HG02852 (cell line): ENCODE data around the gene ITGB1.
"Not testable (repeated sequence)": the region's sequence is repeated elsewhere in the genome, so short reads cannot be mapped to it uniquely, and the experiment has no call there.

ENCODE experiments used
- ATAC-seq: cut with Tn5 transposase; IDR thresholded peaks from one replicate; pipeline ENCODE4 v1.9.1; 2021; ENCODE audit warnings: mild to moderate bottlenecking, moderate library complexity; ENCODE audit not compliant: unreplicated experiment

ITGB1 gene

DNA sequence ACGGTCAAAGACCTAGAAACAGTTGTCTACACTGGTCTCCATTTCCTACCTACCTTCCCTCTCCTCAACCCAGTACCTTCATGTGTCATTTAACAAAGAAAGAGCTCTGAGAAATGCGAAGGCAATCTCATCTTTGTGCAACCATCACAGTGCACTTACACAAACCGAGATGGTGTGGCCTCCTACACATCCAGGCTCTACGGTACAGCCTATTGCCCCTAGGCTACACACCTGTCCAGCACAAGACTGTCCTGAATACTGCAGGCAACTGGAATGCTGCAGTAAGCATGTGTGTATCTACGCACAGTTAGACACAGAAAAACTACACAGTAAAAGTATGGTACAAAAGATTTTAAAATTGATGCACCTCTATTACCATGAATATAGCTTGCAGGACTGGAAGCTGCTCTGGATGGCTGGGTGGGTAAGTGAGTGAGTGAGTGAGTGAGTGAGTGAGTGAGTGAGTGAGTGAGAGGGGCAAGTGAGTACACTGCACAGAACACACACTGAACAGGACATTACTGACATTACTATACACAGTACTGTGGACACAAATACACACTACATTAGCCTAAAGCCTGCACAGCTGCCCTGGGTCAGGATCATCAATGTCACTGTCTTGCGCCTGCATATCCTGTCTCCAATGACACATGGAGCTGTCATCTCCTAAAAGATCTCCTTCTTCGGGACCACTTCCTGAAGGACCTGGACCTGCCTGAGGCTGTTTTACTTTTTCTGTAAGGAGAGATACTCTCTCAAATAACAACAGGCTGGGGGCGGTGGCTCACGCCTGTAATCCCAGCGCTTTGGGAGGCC lies 18.5 kb downstream of the ITGB1 start:
- no peak for ATAC-seq

DNA sequence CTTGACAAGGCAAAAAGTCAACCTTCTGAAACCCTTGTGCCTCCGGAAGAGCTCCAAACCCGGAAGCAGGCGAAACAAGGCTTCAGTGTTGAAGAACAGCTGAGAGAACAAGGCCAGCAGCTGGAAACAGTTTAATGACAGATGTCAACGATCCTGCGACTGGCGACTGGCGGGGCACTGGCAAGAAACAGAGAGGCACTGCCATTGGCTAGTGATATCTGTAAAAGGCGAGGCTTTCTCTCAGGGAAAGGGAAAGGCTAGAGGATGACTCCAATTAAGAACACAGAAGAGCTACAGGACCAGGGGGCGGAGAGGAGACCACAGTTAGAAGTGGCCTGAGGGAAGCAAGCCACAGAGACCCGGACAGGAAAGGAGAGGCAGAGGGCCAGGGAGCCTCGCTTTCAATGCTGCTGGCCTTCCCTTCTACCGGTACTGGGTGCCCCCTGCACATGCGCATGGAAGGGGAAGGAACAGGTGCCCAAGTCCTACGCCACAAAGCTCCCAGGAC lies 19.4 kb downstream of the ITGB1 start:
- ATAC-seq, result no peak

DNA sequence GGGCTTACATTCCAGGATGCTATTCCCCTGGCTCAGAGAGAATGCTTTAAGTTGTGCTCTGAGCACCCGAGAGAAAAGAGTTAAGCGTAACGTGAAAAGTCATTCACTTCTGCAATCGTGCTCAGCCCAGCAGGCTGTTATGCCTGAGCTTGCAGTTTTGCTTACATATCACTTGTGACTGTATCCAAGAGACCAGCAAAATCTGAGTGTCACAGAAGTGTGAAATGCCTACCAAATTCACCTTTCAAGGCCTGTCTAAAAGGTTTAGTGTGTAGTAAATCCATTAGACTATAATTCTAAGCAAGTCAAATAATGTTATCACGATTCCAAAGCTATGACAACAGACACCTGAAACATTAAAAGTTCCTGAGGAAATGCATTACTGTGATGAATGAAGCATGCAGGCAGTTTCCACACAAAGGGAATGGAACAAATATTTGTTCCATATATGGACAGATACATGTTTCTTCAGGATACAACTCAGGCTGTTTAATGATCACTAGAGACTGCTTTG lies 20.1 kb downstream of the ITGB1 start:
- no peak for ATAC-seq

- no peak for ATAC-seq
These were observed 25.8 kb downstream of the ITGB1 start for GRCh38 chr10:32932225-32932729.

- ATAC-seq, result no peak
These were observed 26.4 kb downstream of the ITGB1 start for GRCh38 chr10:32931593-32931992.

- no peak for ATAC-seq
These were observed 28.0 kb downstream of the ITGB1 start for GRCh38 chr10:32930036-32930435.

DNA sequence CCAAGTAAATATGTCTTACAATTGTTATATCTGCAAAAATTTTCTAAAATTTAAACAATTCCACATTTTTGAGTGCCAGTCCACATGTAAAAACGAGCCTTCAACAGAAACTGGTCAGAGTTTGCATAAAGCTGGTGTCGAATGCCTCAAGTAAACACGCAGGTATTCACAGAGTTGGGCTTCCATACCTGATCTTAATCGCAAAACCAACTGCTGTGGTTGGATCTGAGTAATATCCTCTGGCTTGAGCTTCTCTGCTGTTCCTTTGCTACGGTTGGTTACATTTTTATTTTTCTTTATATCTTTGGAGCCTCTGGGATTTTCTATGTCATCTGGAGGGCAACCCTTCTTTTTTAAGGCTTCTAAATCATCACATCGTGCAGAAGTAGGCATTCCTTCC lies 28.4 kb downstream of the ITGB1 start:
- ATAC-seq, result no peak

GRCh38 chr10:32927750-32928149 lies 30.3 kb downstream of the ITGB1 start:
- no peak for ATAC-seq

- ATAC-seq, result no peak
These were observed 34.2 kb downstream of the ITGB1 start for GRCh38 chr10:32923849-32924248.

DNA sequence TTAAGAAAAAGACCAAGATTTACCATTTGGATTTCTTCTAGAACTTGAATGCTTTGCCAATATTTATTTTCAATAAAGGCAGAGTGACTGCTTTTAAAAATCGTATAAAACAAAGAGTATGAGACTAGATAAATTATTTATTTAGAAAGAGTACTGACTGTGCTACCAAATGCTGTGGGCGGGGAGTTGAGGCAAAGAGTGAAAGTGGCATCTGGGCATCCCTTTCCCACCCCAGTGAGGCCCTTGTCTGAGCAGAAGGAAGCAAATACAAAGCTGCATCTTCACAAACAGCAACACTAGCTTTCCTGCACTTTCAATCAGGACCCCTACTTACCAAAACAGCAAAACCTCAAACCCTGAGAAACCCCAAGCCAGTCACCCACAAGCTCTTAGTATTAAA lies 34.9 kb downstream of the ITGB1 start:
- ATAC-seq, result no peak

DNA sequence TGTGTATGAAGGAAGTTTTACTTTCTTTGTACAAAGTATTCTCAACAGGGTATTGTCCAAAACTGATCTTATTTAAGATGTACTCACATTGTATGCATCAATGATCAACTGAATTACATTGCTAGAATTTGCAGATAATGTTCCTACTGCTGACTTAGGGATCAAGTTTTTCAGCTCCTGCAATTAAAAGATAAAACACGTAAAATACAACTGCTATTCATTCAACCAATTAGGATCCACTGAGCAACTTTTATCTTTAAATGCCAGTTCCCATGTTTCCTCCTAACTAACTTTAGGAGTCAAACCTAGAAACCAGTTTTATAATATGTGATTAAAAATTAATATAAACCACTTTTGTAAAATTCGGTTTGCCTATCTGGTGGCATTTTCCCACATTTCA lies 35.9 kb downstream of the ITGB1 start:
- ATAC-seq, result no peak

- ATAC-seq, result not testable (repeated sequence)
These were observed 40.2 kb downstream of the ITGB1 start for GRCh38 chr10:32917817-32918216.

GRCh38 chr10:32911285-32912016 lies 46.6 kb downstream of the ITGB1 start:
- no peak for ATAC-seq

- ATAC-seq, result not testable (repeated sequence)
These were observed 48.1 kb downstream of the ITGB1 start for GRCh38 chr10:32909970-32910369.

DNA sequence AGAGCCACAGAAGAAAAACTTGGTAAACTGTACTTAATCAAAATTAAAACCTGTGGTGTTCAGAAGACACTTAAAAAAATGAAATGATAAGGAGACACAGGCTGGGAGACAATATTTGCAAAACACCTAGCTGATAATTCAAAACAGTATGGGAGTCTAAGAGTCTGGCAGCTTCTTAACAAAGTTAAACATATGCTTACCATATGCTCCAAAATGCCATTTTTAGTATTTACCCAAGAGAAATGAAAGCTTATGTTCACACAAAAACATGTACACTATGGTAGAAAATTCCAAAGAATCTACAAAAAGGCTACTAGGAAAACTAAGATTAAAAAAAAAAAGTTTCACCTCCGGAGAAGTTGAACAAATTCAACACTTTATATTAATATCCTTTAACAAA lies 48.6 kb downstream of the ITGB1 start:
- no peak for ATAC-seq

- ATAC-seq, result no peak
These were observed 51.4 kb downstream of the ITGB1 start for GRCh38 chr10:32906595-32906994.

GRCh38 chr10:32905466-32905865 lies 52.6 kb downstream of the ITGB1 start:
- ATAC-seq, result no peak

- no peak for ATAC-seq
These were observed 56.2 kb downstream of the ITGB1 start for GRCh38 chr10:32901815-32902214.

- ATAC-seq, result not testable (repeated sequence)
These were observed 62.6 kb downstream of the ITGB1 start for GRCh38 chr10:32895200-32895968.

- ATAC-seq, result no peak
These were observed 63.9 kb downstream of the ITGB1 start for GRCh38 chr10:32893916-32894664.
